GM10266 (cell line): ENCODE results near the gene TSSK3.
"Not testable (repeated sequence)": the region's sequence is repeated elsewhere in the genome, so short reads cannot be mapped to it uniquely, and the experiment has no call there.

Experiments
- DNase-seq: peaks from one replicate; pipeline ENCODE4 v3.0.0; 2012; ENCODE audit errors: extremely low spot score
- TF ChIP-seq, protein P1 (sequence below): IDR thresholded peaks from 2 replicates; pipeline ENCODE4 v1.5.1; 2012; ENCODE audit warnings: mild to moderate bottlenecking, low read depth; ENCODE audit not compliant: control insufficient read depth, insufficient read depth; ENCODE audit errors: missing control alignments

TSSK3 gene

DNA sequence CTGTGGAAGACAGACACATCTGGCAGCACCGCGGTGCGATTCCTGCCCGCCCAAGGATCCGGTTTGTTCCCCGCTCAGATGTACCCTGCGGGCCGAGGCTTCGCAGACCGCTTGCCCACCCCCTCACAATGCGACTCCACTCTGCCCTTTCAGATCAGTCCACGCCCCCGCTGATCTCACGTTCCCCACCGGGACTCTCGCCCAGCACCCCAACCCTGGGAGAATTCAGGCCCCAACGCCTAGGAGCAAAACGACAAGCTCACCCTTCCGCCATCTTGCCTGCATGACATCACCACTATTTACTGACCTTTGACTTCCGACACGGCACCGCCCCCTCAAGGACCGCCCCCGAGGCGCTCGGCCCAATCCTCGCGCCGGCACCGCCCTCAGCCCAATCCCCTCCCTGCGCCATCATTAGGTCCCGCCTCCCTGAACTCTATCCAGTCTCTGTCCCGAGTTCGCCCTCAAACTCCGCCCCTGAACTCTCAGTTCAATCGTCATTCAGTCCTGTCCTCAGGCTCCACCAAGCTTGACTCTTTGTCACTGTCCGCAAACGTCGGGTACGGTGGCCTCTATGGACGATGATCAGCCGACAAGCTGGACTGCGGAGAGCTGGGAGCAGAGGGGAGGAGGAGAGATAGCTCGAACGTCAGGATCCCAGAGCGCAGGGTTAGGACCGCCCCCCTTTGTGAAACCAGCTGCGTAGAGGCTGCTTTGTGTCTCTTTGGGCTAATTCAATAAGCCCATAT is 32.0 kb downstream of the TSSK3 start, which contains the start of gene BSDC1:
Gene BSDC1, minus strand, starts transcription at position 301 of the 749 bp plus-strand sequence. Its CDS starts 27 bp downstream, at position 274.
- peak; percentile 96 for DNase-seq
- TF ChIP-seq, protein P1, sequence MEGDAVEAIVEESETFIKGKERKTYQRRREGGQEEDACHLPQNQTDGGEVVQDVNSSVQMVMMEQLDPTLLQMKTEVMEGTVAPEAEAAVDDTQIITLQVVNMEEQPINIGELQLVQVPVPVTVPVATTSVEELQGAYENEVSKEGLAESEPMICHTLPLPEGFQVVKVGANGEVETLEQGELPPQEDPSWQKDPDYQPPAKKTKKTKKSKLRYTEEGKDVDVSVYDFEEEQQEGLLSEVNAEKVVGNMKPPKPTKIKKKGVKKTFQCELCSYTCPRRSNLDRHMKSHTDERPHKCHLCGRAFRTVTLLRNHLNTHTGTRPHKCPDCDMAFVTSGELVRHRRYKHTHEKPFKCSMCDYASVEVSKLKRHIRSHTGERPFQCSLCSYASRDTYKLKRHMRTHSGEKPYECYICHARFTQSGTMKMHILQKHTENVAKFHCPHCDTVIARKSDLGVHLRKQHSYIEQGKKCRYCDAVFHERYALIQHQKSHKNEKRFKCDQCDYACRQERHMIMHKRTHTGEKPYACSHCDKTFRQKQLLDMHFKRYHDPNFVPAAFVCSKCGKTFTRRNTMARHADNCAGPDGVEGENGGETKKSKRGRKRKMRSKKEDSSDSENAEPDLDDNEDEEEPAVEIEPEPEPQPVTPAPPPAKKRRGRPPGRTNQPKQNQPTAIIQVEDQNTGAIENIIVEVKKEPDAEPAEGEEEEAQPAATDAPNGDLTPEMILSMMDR: no peak

DNA sequence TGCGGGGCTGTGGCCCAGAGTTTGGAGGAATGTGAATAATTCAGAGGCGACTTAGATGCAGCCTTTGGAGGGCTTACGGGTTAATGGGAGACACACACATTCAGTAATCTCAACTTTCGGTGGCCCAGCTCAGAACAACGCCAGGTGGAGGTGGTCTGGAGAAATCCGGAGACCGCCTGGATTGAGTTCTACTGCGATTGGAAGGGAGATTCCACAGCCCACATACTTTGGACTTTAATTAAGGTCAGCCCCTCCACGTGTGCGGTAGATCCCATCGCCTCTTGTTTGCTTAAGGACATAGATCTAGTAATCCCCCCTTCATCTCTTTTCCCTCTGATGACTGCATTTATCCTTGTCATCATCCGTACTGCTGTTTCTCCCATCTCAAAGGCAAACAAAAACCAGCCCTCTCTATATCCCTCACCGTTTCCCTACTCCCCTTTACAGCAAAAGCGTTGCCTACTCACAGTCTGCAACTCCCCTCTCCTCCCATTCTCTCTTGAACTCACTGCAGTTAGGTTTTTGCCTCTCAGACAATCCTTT is 32.6 kb downstream of the TSSK3 start:
- TF ChIP-seq, protein P1: no peak

DNA sequence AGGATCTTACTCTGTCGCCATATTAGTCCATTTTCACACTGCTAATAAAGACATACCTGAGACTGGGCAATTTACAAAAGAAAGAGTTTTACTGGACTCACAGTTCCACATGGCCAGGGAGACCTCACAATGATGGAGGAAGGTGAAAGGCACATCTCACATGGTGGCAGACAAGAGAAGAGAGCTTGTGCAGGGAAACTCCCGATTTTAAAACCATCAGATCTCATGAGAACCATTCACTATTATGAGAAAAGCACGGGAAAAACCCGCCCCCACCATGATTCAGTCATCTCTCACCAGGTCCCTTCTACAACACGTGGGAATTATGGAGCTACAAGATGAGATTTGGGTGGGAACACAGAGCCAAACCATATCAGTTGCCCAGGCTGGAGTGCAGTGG is 34.2 kb downstream of the TSSK3 start:
- not testable (repeated sequence) for DNase-seq

More for the DNA sequence above, 32.6 kb downstream of the TSSK3 start:
- no peak for DNase-seq

DNA sequence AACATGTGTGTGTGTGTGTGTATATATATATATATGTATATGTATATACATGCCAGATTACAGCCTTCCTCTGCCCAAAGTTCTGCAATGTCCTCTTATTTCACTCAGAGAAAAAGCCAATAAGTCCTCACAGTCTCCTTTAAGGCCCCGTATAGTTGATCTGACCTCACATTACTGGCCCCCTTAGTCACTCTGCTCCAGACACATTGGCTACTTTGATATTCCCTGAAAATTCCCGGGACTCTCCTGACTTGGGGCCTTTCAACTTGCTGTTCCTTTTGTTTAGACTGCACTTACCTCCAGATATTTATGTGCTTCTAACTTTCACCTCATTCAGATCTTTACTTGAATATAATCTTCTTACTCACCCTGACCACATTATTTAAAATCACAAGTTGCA is 36.1 kb downstream of the TSSK3 start:
- no peak for DNase-seq

DNA sequence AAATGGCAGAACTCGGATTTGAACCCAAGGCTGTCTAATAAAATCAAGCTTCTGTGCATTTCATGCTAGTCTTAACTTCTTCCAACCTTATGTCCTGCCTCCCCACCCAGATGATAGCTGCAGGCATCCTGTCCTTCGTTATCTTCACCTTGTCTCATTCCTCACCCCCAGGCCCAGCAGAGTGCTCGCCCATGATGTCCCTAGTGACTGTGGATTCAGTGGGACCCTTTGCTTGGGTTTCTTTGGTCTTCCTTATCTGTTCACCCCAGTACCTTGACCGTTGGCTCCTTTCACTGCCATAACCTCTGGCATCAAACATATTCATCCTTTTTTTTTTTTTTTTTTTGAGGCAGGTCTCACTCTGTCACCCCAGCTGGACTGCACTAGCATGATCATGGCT is 37.5 kb downstream of the TSSK3 start:
- DNase-seq: no peak
- TF ChIP-seq, protein P1: no peak

More for the DNA sequence above, 36.1 kb downstream of the TSSK3 start:
- TF ChIP-seq, protein P1: no peak

DNA sequence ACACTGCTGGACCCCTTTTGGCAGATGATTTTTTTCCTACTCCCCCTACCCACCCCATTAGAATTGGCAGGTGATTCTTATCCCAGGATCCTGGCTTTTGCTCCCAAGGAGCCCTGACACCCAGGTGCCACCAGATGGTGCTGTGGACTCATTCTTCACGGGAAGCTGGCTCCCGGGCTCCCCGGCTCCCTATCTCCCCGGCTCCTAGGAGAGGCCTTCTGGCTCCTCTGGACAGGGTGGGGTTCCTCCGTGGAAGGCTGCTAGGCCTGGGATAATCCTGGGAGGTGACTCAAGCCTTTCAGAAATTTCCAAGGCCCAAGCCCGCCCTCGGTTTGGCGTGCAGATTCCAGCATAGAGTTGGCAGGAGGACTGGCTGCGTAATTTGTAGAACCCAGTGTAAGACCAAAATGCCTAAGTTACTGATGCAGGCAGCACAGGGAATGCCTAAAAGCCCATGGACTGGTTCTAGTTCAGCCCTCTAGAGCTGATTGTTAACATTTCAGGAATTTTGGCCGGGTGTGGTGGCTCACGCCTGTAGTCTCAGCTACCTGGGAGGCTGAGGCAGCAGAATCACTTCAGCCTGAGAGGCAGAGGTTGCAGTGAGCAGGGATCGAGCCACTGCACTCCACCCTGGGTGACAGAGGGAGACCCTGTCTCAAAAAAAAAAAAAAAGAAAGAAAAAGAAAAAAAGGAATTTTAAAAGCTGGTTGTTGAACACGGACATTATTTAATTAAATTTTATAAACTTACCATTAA is 38.7 kb downstream of the TSSK3 start:
- DNase-seq: peak; percentile 69
- TF ChIP-seq, protein P1: peak; percentile 90

DNA sequence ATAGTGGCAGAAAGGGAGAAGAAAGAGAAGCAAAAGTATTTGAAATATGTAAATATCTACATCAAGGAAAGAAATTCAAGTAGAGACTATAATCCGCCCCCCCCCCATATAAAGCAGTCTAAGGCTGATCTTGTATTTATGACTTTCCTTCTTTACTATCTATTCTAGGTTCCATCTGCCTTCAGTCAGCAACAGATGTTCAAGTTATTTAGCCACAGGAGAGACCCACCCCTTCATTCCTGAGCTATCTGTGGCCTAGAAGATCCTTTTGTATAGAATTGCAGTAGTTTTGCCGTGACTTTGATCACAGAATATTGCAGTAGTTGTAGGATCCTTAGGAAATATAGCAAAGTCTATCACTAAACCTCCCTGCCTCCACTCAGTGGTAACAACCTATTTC is 42.6 kb downstream of the TSSK3 start:
- DNase-seq: no peak
- TF ChIP-seq, protein P1: no peak
